GM19467 (cell line): ENCODE results near the gene ZNF883.

Experiments
- ATAC-seq: cut with Tn5 transposase; IDR thresholded peaks from one replicate; pipeline ENCODE4 v1.9.1; 2021; ENCODE audit warnings: mild to moderate bottlenecking, moderate library complexity; ENCODE audit not compliant: unreplicated experiment

Gene ZNF883

GRCh38 chr9:112921549-112921948, 90.4 kb downstream of the ZNF883 start:
- ATAC-seq, result no peak

- no peak for ATAC-seq
Observed at GRCh38 chr9:112917987-112918362, 94.0 kb downstream of the ZNF883 start.

- no peak for ATAC-seq
Observed at GRCh38 chr9:112917047-112917986, 94.7 kb downstream of the ZNF883 start.

- no peak for ATAC-seq
Observed at GRCh38 chr9:112914524-112914923, 97.5 kb downstream of the ZNF883 start.

- ATAC-seq, result no peak
Observed at GRCh38 chr9:112913326-112913725, 98.7 kb downstream of the ZNF883 start.

- ATAC-seq, result no peak
Observed at GRCh38 chr9:112912636-112913035, 99.4 kb downstream of the ZNF883 start.

- ATAC-seq, result no peak
Observed at GRCh38 chr9:112911736-112912135, 100.3 kb downstream of the ZNF883 start.
